ENCODE data around the gene FXYD2.

DNA sequence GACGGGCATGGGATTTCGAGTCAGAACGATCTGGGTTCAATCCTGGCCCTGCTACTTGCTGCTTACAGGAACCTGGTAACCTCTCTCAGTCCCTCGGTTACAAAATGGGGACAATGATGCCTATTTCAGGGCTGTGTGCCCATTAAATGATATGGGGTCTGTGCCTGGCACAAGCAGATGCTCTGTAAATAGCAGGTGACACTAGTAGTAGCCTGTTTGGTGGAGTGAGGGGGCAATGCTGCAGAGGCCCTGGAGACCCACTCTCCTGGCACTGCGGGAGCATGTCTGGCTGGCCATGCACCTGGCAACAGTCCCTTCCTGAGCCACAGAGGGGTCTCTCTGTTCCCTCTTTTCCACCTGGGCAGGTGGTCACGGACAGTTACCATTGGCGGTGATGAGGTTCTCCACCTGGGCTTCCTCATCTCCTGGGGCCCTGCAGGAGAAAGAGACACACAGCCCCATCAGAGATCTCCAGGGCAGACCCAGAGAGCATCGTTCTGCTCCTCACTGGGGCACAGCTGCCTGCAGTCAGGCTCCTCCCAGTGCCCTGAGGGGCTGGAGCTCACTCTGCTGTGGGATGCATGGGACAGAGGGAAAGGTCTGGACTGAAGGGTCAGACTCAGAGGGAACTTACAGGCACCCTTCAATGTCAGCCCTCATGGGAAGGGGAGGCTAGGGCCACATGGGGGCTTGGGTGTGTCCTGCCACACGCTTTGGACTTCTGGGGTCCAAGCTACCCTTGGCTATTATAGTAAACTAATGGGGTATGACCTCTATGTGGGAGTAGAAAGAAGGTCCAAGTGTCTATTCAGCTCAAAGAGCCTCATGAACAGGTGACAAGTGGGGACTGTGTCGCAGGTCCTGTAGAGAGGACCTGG is 15.6 kb upstream of the FXYD2 start:
- no peak for TF ChIP-seq EZH2 (IDR thresholded peaks at IDR 0.05; ENCODE audit: insufficient read depth, poor library complexity, severe bottlenecking)
- TF ChIP-seq EZH2phosphoT487 (IDR thresholded peaks at IDR 0.05; ENCODE audit: insufficient read depth, low read depth) = no peak

Data from GM23248 (cell line).